ENCODE results near the gene OPTC. TPM values are rescaled to one million over a fixed set of nuclear protein-coding genes. Genes with fewer than 3 reads are reported as not detected.
A peak's percentile ranks its signal among the peaks of the same experiment; 100 is the strongest.
"Not testable (repeated sequence)": the region's sequence is repeated elsewhere in the genome, so short reads cannot be mapped to it uniquely, and the experiment has no call there.

OPTC gene
- total RNA-seq, 5 donors from 2014 or later (not counting 1 experiment from before 2014, with no cell fraction given): not detected

DNA sequence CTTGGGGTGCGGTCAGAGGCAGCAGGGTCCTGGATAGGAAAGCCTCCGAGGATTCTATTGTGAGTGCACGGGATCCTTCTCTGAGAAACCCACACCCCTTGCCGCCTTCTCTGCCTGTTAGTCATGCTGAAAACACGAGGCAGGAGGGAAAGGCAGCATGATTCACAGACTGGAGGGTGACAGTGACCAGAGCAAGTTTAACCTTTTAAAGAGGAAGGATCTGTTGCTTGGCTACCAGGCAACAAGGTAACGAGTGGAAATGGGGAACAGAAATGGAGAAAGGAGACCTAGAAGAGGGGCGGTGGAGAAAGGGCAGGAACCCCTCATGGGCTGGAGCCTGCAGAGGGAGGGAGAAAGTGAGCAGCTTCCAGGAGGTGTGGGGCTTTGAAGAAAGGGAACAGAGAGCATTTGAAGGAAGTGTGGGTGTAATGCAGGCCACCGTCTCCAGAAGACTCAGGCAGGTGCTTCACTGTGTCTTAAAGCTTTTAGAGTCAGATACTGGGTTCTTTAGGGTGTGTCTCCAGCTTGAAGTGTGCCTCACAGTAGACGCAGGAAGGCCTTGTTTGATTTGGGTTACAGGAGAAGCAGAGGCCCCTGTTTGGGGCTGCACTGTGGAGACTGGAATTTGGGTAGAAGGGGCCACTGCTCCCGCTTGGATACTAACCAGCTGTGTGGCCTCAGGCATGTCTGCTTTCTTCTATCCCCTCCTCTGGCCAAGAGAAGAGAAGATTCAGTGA, 19.1 kb downstream of the OPTC start:
- CTCF ChIA-PET: interaction anchor here (0.6 kb wide), 2 partner anchors 9 to 51 kb away, joined by 3 read pairs; no protein-coding TSS in a partner anchor
- H3K36me3 ChIP-seq (ENCODE audit: control insufficient read depth in 2 of 2, extremely low read depth in 1 of 2, insufficient read depth in 1 of 2, low read length in 1 of 2): no peaks in the 10 kb centered on the region
- WGBS (ENCODE audit: insufficient coverage): 48% methylated on average over 7 of the region's 10 CpGs
- POLR2A ChIA-PET: interaction anchor here in 1 of 2 donors (0.6 kb wide), 1 partner anchor 252 kb away, joined by 3 read pairs; the partner anchor contains the start of gene LAX1
- no peak overlapping the region for H3K4me3 ChIP-seq (ENCODE audit: control insufficient read depth in 1 of 2, extremely low read depth in 1 of 2, low read length in 1 of 2)
- ATAC-seq (replicated peaks in 1 of 4) (peak; percentile 69 to 93 (median 84)), DNase-seq (peak in 15 of 35 experiments; percentile 4 to 33 (median 19))
- no peaks in the 10 kb centered on the region for H3K9me3 ChIP-seq
- peak overlapping the region; percentile 84 to 95 for H3K27ac Mint-ChIP-seq
- H3K27me3 Mint-ChIP-seq: peaks cover 0 to 8% of the 10 kb centered on the region in 2 donors
- no peaks in the 10 kb centered on the region for H3K9me3 Mint-ChIP-seq
- peak overlapping the region; percentile 4 to 79 (median 39) for H3K4me3 Mint-ChIP-seq
- H3K36me3 Mint-ChIP-seq: no peaks in the 10 kb centered on the region
- peaks cover 31 to 50% (median 36%) of the 10 kb centered on the region in 3 donors for H3K4me1 Mint-ChIP-seq
- peaks cover 0 to 25% of the 10 kb centered on the region in 2 experiments for H3K27me3 ChIP-seq (replicated peaks in 1 of 2; ENCODE audit: control insufficient read depth in 2 of 2, extremely low read depth in 1 of 2, insufficient read depth in 2 of 2, low read length in 1 of 2)
- peak overlapping the region; percentile 61 for H3K27ac ChIP-seq (ENCODE audit: low read length)
- H3K4me1 ChIP-seq (ENCODE audit: control insufficient read depth in 1 of 2, extremely low read depth in 1 of 2, insufficient read depth in 2 of 2, low read length in 2 of 2): peaks cover 19 to 34% of the 10 kb centered on the region in 2 experiments

DNA sequence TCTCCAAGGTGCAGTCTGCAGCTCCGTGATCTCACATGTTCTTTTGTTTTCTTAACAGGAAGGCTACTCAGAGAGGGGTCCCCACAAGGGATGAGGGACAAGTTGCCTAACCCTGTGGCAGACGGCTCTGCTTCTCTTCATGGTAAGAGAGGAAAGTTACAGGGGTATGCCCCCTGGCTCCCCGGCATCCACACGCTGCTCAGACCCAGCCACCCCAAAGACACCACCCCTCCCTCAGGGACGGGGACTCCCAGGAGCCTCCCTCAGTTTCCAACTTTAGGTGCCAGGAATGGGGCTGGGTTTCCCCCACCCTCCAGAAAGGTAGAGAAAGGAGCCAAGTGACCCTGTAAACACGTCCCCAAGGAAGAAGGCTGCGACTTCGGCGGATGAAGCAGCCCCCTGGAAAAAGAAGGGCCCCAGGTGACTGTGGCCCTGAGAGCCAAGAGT, 19.7 kb downstream of the OPTC start:
- no peak overlapping the region for H3K4me3 ChIP-seq (ENCODE audit: control insufficient read depth in 1 of 2, extremely low read depth in 1 of 2, low read length in 1 of 2)
- no peaks in the 10 kb centered on the region for H3K36me3 Mint-ChIP-seq
- peak; percentile 11 to 45 (median 28) for ATAC-seq (replicated peaks in 1 of 4)
- ChIA-PET POLR2A (interaction anchor here in 1 of 2 donors (0.5 kb wide), 1 partner anchor 354 kb away, joined by 3 read pairs; no protein-coding TSS in a partner anchor), CTCF (interaction anchor here in 1 of 2 donors (0.6 kb wide), 1 partner anchor 52 kb away, joined by 3 read pairs; no protein-coding TSS in a partner anchor)
- H3K36me3 ChIP-seq (ENCODE audit: control insufficient read depth in 2 of 2, extremely low read depth in 1 of 2, insufficient read depth in 1 of 2, low read length in 1 of 2): no peaks in the 10 kb centered on the region
- peak overlapping the region; percentile 61 for H3K27ac ChIP-seq (ENCODE audit: low read length)
- H3K4me1 Mint-ChIP-seq: peaks cover 31 to 50% (median 36%) of the 10 kb centered on the region in 3 donors
- 87% methylated on average over 4 of the region's 9 CpGs for WGBS (ENCODE audit: insufficient coverage)
- peak in 2 of 35 experiments; percentile 11 to 15 for DNase-seq
- no peaks in the 10 kb centered on the region for H3K9me3 Mint-ChIP-seq
- H3K4me3 Mint-ChIP-seq: peak overlapping the region; percentile 4 to 79 (median 39)
- peak overlapping the region; percentile 84 to 95 for H3K27ac Mint-ChIP-seq
- peaks cover 0 to 25% of the 10 kb centered on the region in 2 experiments for H3K27me3 ChIP-seq (replicated peaks in 1 of 2; ENCODE audit: control insufficient read depth in 2 of 2, extremely low read depth in 1 of 2, insufficient read depth in 2 of 2, low read length in 1 of 2)
- peaks cover 19 to 34% of the 10 kb centered on the region in 2 experiments for H3K4me1 ChIP-seq (ENCODE audit: control insufficient read depth in 1 of 2, extremely low read depth in 1 of 2, insufficient read depth in 2 of 2, low read length in 2 of 2)
- H3K9me3 ChIP-seq: no peaks in the 10 kb centered on the region
- H3K27me3 Mint-ChIP-seq: peaks cover 0 to 10% of the 10 kb centered on the region in 2 donors

DNA sequence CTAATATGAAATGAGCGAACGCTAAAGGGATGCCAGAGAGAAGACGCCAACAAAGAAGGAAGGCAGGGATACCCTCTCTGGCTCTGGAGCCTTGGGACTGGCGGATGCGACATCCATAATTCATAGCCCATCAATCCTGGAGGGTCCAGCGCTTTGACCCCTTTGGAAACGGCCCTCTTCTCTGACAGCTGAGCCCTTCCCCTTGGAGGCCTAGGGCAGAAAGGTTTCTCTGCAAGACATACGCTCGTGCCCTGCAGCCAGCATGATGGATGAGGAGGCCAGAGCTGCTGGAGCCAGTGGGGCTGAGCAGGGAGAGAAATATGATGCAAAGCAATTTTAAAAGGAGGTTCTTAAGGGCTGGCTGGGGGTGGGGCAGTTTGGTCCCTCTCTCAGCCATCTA, 22.2 kb downstream of the OPTC start:
- ChIA-PET POLR2A (no interaction called here), CTCF (no interaction called here)
- peaks cover 26 to 50% (median 33%) of the 10 kb centered on the region in 3 donors for H3K4me1 Mint-ChIP-seq
- H3K27me3 Mint-ChIP-seq: peaks cover 0 to 10% of the 10 kb centered on the region in 2 donors
- no peaks in the 10 kb centered on the region for H3K9me3 Mint-ChIP-seq
- H3K27ac ChIP-seq (ENCODE audit: low read length): no peak overlapping the region
- H3K4me3 Mint-ChIP-seq: no peak overlapping the region
- no peaks in the 10 kb centered on the region for H3K36me3 ChIP-seq (ENCODE audit: control insufficient read depth in 2 of 2, extremely low read depth in 1 of 2, insufficient read depth in 1 of 2, low read length in 1 of 2)
- no peaks in the 10 kb centered on the region for H3K9me3 ChIP-seq
- 88% methylated on average over 2 of the region's 9 CpGs for WGBS (ENCODE audit: insufficient coverage)
- H3K27me3 ChIP-seq (replicated peaks in 1 of 2; ENCODE audit: control insufficient read depth in 2 of 2, extremely low read depth in 1 of 2, insufficient read depth in 2 of 2, low read length in 1 of 2): peaks cover 0 to 27% of the 10 kb centered on the region in 2 experiments
- peaks cover 19 to 34% of the 10 kb centered on the region in 2 experiments for H3K4me1 ChIP-seq (ENCODE audit: control insufficient read depth in 1 of 2, extremely low read depth in 1 of 2, insufficient read depth in 2 of 2, low read length in 2 of 2)
- H3K36me3 Mint-ChIP-seq: no peaks in the 10 kb centered on the region
- ATAC-seq (replicated peaks in 1 of 4) (no peak), DNase-seq (no peak)
- H3K27ac Mint-ChIP-seq: no peak overlapping the region
- H3K4me3 ChIP-seq (ENCODE audit: control insufficient read depth in 1 of 2, extremely low read depth in 1 of 2, low read length in 1 of 2): no peak overlapping the region

DNA sequence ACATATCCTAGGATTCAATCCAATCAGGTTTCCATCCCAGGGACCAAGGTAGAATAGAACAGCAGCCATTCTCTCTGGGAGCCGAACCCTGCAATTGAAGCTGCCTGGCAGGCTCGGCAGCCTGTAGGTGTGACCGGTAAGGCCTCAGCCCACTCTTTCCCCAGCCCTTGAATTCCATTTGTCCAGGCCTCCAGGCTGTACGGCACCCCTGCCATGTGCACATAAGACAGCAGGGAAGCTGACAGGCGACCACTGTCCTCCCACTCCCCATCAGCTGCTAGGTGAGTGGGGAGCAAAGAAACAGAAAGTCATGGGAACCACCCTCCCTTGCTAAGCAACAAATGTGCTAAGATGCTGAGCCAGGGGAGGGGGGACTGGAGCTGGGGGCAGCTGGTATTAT, 23.0 kb downstream of the OPTC start:
- Histone ChIP-seq H3K4me1 (ENCODE audit: control insufficient read depth in 1 of 2, extremely low read depth in 1 of 2, insufficient read depth in 2 of 2, low read length in 2 of 2) (peaks cover 19 to 34% of the 10 kb centered on the region in 2 experiments), H3K4me3 (ENCODE audit: control insufficient read depth in 1 of 2, extremely low read depth in 1 of 2, low read length in 1 of 2) (no peak overlapping the region), H3K27ac (ENCODE audit: low read length) (no peak overlapping the region), H3K27me3 (replicated peaks in 1 of 2; ENCODE audit: control insufficient read depth in 2 of 2, extremely low read depth in 1 of 2, insufficient read depth in 2 of 2, low read length in 1 of 2) (peaks cover 0 to 33% of the 10 kb centered on the region in 2 experiments), H3K9me3 (no peaks in the 10 kb centered on the region), H3K36me3 (ENCODE audit: control insufficient read depth in 2 of 2, extremely low read depth in 1 of 2, insufficient read depth in 1 of 2, low read length in 1 of 2) (no peaks in the 10 kb centered on the region)
- Mint-ChIP-seq H3K4me1 (peaks cover 26 to 44% (median 30%) of the 10 kb centered on the region in 3 donors), H3K9me3 (no peaks in the 10 kb centered on the region), H3K27me3 (peaks cover 0 to 10% of the 10 kb centered on the region in 2 donors), H3K36me3 (no peaks in the 10 kb centered on the region), H3K27ac (no peak overlapping the region), H3K4me3 (no peak overlapping the region)
- 63% methylated on average over 3 of the region's 5 CpGs for WGBS (ENCODE audit: insufficient coverage)
- no peak for ATAC-seq (replicated peaks in 1 of 4)
- ChIA-PET CTCF (no interaction called here), POLR2A (no interaction called here)
- DNase-seq: no peak

DNA sequence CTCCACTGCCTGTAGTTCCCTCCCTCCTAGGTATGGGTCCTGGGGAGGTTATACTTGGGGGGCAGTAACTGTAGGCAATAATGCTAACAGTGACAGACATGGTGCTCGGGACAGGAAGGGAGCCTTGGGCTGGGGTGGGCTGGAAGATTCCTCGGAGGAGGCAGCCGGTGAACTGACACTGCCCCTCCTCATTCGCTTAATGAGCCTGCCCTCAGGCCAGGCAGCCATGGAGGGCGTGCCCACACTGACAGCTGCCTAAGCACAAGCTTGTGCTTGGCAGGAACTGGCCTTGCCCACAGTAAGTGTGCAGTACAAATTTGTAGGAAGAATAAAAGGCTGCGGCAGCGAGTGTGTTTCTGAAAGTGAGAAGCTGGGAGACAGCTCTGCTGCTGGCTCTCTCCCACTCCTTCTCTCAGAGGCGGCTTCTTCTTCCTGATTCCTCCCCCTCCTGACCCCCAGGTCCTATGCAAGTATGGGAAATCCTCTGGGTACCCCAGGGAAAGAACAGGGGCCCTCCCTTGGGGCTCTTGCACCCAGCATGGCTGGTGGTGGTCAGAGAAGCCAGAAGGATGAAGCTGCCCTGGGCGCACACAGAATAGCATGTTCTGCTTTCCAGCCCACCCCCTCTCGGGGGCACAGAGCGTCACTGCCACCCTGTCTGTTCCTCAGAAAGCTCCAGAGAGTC, 23.6 kb downstream of the OPTC start:
- Mint-ChIP-seq H3K4me1 (peaks cover 22 to 39% (median 24%) of the 10 kb centered on the region in 3 donors), H3K36me3 (no peaks in the 10 kb centered on the region), H3K27me3 (peaks cover 0 to 10% of the 10 kb centered on the region in 2 donors), H3K27ac (no peak overlapping the region), H3K9me3 (no peaks in the 10 kb centered on the region), H3K4me3 (no peak overlapping the region)
- ChIA-PET CTCF (no interaction called here), POLR2A (no interaction called here)
- Histone ChIP-seq H3K27ac (ENCODE audit: low read length) (no peak overlapping the region), H3K27me3 (replicated peaks in 1 of 2; ENCODE audit: control insufficient read depth in 2 of 2, extremely low read depth in 1 of 2, insufficient read depth in 2 of 2, low read length in 1 of 2) (peaks cover 0 to 33% of the 10 kb centered on the region in 2 experiments), H3K36me3 (ENCODE audit: control insufficient read depth in 2 of 2, extremely low read depth in 1 of 2, insufficient read depth in 1 of 2, low read length in 1 of 2) (no peaks in the 10 kb centered on the region), H3K4me3 (ENCODE audit: control insufficient read depth in 1 of 2, extremely low read depth in 1 of 2, low read length in 1 of 2) (no peak overlapping the region), H3K4me1 (ENCODE audit: control insufficient read depth in 1 of 2, extremely low read depth in 1 of 2, insufficient read depth in 2 of 2, low read length in 2 of 2) (peaks cover 17 to 31% of the 10 kb centered on the region in 2 experiments), H3K9me3 (no peaks in the 10 kb centered on the region)
- 74% methylated on average over 8 of the region's 11 CpGs for WGBS (ENCODE audit: insufficient coverage)
- DNase-seq: no peak
- ATAC-seq (replicated peaks in 1 of 4): no peak

DNA sequence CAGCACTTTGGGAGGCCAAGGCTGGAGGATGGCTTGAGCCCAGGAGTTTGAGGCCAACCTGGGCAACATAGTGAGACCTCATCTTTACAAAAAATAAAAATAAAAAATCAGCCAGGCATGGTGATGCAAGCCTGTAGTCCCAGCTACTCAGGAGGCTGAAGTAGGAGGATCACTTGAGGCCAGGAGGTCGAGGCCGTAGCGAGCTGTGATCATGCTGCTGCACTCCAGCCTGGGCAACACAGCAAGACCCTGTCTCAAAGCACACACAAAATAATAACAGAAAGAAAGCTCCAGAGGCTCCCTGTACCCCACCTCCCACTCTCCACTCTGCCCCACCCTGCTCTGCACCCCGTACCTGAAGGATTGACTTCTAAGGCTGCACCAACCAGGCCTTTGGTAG, 24.2 kb downstream of the OPTC start:
- 81% methylated on average over 3 of the region's 4 CpGs for WGBS (ENCODE audit: insufficient coverage)
- POLR2A ChIA-PET: not testable (repeated sequence)
- H3K27me3 ChIP-seq (replicated peaks in 1 of 2; ENCODE audit: control insufficient read depth in 2 of 2, extremely low read depth in 1 of 2, insufficient read depth in 2 of 2, low read length in 1 of 2): peaks cover 0 to 33% of the 10 kb centered on the region in 2 experiments

More for the DNA sequence above, 24.2 kb downstream of the OPTC start:
- H3K9me3 Mint-ChIP-seq; H3K36me3 Mint-ChIP-seq; CTCF ChIA-PET; H3K27ac Mint-ChIP-seq; H3K4me3 Mint-ChIP-seq; DNase-seq; H3K4me3 ChIP-seq (ENCODE audit: control insufficient read depth in 1 of 2, extremely low read depth in 1 of 2, low read length in 1 of 2); H3K9me3 ChIP-seq; H3K27ac ChIP-seq (ENCODE audit: low read length); H3K36me3 ChIP-seq (ENCODE audit: control insufficient read depth in 2 of 2, extremely low read depth in 1 of 2, insufficient read depth in 1 of 2, low read length in 1 of 2); ATAC-seq (replicated peaks in 1 of 4): not testable (repeated sequence)
- peaks cover 12 to 26% of the 10 kb centered on the region in 2 experiments for H3K4me1 ChIP-seq (ENCODE audit: control insufficient read depth in 1 of 2, extremely low read depth in 1 of 2, insufficient read depth in 2 of 2, low read length in 2 of 2)
- Mint-ChIP-seq H3K4me1 (peaks cover 16 to 33% (median 19%) of the 10 kb centered on the region in 3 donors), H3K27me3 (peaks cover 0 to 10% of the 10 kb centered on the region in 2 donors)

Data from T-cell (primary cell).